Measurements from ENCODE around the gene ZDHHC3.

DNA sequence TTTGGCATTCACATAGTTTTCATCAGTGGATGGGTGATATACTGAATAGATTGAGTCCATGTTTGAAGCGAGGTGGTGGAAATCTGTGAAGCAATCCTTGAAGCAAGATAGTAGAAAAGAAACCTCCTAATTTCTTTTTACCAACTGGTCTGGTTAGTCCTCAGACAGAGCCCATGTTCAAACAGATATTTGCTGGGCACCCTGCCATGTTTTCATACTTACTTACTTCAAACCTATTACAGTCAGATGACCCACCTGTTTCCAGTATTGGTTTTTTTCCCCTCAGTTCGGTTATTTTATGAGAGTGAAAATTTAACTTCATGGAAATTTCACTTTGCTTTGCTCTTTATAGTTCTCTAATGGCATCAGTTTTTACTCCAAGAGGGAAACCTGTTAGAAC, 23.8 kb upstream of the ZDHHC3 start:
- TF ChIP-seq EP300 (IDR thresholded peaks at IDR 0.05) (no peak), POLR2A (IDR thresholded peaks at IDR 0.05) (no peak), POLR2AphosphoS5 (IDR thresholded peaks at IDR 0.05) (no peak)
- TF ChIP-seq, protein P1, sequence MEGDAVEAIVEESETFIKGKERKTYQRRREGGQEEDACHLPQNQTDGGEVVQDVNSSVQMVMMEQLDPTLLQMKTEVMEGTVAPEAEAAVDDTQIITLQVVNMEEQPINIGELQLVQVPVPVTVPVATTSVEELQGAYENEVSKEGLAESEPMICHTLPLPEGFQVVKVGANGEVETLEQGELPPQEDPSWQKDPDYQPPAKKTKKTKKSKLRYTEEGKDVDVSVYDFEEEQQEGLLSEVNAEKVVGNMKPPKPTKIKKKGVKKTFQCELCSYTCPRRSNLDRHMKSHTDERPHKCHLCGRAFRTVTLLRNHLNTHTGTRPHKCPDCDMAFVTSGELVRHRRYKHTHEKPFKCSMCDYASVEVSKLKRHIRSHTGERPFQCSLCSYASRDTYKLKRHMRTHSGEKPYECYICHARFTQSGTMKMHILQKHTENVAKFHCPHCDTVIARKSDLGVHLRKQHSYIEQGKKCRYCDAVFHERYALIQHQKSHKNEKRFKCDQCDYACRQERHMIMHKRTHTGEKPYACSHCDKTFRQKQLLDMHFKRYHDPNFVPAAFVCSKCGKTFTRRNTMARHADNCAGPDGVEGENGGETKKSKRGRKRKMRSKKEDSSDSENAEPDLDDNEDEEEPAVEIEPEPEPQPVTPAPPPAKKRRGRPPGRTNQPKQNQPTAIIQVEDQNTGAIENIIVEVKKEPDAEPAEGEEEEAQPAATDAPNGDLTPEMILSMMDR (IDR thresholded peaks at IDR 0.05), result no peak
